Sigmoid colon (tissue), 7 donors: ENCODE measurements around the gene ACADS. TPM values are rescaled to one million over a fixed set of nuclear protein-coding genes. Genes with fewer than 3 reads are reported as not detected.

Experiments used
- DNase-seq: peaks from one replicate; pipeline ENCODE4 v3.0.0-alpha.2; 2019
- H3K27ac ChIP-seq, 4 donors: fragments of 200-600 bp; sonication (generic); one replicate each; pipeline ENCODE4 v1.5.1; 2016 to 2019; ENCODE audit warnings: mild to moderate bottlenecking in 1 of 4
- H3K27me3 ChIP-seq, 3 donors: fragments of 200-600 bp; sonication (generic); one replicate each; pipeline ENCODE4 v1.5.1; 2019; ENCODE audit warnings: mild to moderate bottlenecking in 1 of 3
- H3K36me3 ChIP-seq, 4 donors: fragments of 200-600 bp; sonication (generic); one replicate each; pipeline ENCODE4 v1.5.1; 2016 to 2019
- H3K4me1 ChIP-seq, 4 donors: fragments of 200-600 bp; sonication (generic); one replicate each; pipeline ENCODE4 v1.5.1; 2017 to 2019
- H3K4me3 ChIP-seq, 4 donors: fragments of 200-600 bp; sonication (generic); one replicate each; pipeline ENCODE4 v1.5.1; 2017 to 2019; ENCODE audit warnings: mild to moderate bottlenecking in 2 of 4, moderate library complexity in 1 of 4
- H3K9me3 ChIP-seq, 4 donors: fragments of 200-600 bp in 3 of 4; sonication (generic) in 3 of 4; one replicate each; pipeline versions ENCODE4 v1.5.1 to v1.6.1; 2013 to 2019
- EP300 ChIP-seq, 4 donors: sonication (generic); formaldehyde crosslinking; IDR thresholded peaks; one replicate each; pipeline ENCODE4 v1.6.1; 2017; ENCODE audit warnings: antibody characterized with exemption in 4 of 4
- POLR2A ChIP-seq, 2 donors: fragments of 450-650 bp; IDR thresholded peaks; one replicate each; pipeline ENCODE4 v1.6.1; 2016; ENCODE audit warnings: antibody characterized with exemption in 2 of 2, mild to moderate bottlenecking in 2 of 2, moderate library complexity in 2 of 2
- POLR2AphosphoS5 ChIP-seq, 4 donors: sonication (generic); formaldehyde crosslinking; IDR thresholded peaks; one replicate each; pipeline ENCODE4 v1.6.1; 2017; ENCODE audit warnings: antibody characterized with exemption in 4 of 4
- WGBS, 2 donors: extraction: QIAGEN DNeasy Blood & Tissue Kit; methylation state at CpG; one replicate each; pipeline ENCODE4 v1.1.7; 2013; 5-methylcytosine and 5-hydroxymethylcytosine counted together
- intact Hi-C: fragments of 100-400 bp; cut with DNase I; formaldehyde crosslinking; loops from one replicate; pipeline ENCODE4 v1.15.1; 2023
- polyA plus RNA-seq, 3 donors: library from polyadenylated mRNA; stranded (reverse); fragments of 200-250 nt; gene quantifications; one replicate each; pipeline ENCODE4 v1.2.3, GENCODE V29; 2013
- total RNA-seq, 4 donors: library from RNA; depleted of rRNA; stranded (reverse); fragments of >200 nt; gene quantifications; one replicate each; pipeline ENCODE4 v1.1.0, GENCODE V29; 2016
- TF ChIP-seq, protein P1 (sequence below), 4 experiments: fragments of 450-650 bp in 3 of 4; fragments of 200-600 bp in 1 of 4; IDR thresholded peaks; one replicate each; pipeline ENCODE4 v1.5.1; 2016 to 2019; ENCODE audit warnings: antibody characterized with exemption in 4 of 4, mild to moderate bottlenecking in 3 of 4, moderate library complexity in 2 of 4
- donor health status: healthy with polysubstance abuse.
- donor health status: Bipolar disorder and iron deficiency.
- donor health status: healthy.

The ACADS gene
- total and polyA plus RNA-seq, 7 donors: 36.8 to 325 (median 40.3) TPM

DNA sequence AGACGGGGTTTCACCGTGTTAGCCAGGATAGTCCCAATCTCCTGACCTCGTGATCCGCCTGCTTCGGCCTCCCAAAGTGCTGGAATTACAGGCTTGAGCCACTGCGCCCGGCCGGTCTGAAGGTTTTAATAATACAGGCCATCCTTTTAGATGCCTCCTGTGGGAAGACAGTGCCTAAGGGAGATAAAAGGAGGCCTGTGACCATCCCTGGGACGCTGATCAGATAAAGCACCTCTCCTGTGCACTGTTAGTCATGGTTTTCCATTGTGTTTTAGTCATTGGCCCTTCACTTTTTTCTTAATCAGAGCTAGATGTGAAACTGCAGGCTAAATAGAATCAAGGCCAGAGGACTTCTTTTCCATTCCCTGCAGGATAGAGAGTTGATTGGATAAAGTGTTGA lies 7.6 kb upstream of the ACADS start:
- Histone ChIP-seq H3K27me3 (no peaks in the 10 kb centered on the region), H3K36me3 (peaks cover 39 to 98% (median 67%) of the 10 kb centered on the region in 4 donors), H3K4me1 (peaks cover 0 to 18% (median 7%) of the 10 kb centered on the region in 4 donors), H3K9me3 (no peaks in the 10 kb centered on the region), H3K27ac (no peak overlapping the region), H3K4me3 (no peak overlapping the region)
- DNase-seq: no peak
- intact Hi-C loops: loop anchor here (10.0 kb wide), 2 partner anchors 257 to 283 kb away; partner anchors contain the start of genes COX6A1 and HNF1A
- TF ChIP-seq POLR2AphosphoS5 (IDR thresholded peaks at IDR 0.05) (no peak), EP300 (IDR thresholded peaks at IDR 0.05) (no peak), POLR2A (IDR thresholded peaks at IDR 0.05) (no peak)
- TF ChIP-seq, protein P1, sequence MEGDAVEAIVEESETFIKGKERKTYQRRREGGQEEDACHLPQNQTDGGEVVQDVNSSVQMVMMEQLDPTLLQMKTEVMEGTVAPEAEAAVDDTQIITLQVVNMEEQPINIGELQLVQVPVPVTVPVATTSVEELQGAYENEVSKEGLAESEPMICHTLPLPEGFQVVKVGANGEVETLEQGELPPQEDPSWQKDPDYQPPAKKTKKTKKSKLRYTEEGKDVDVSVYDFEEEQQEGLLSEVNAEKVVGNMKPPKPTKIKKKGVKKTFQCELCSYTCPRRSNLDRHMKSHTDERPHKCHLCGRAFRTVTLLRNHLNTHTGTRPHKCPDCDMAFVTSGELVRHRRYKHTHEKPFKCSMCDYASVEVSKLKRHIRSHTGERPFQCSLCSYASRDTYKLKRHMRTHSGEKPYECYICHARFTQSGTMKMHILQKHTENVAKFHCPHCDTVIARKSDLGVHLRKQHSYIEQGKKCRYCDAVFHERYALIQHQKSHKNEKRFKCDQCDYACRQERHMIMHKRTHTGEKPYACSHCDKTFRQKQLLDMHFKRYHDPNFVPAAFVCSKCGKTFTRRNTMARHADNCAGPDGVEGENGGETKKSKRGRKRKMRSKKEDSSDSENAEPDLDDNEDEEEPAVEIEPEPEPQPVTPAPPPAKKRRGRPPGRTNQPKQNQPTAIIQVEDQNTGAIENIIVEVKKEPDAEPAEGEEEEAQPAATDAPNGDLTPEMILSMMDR (IDR thresholded peaks at IDR 0.05): no peak
- WGBS, 2 donors: 78 to 93% methylated on average over 9 of the region's 9 CpGs

DNA sequence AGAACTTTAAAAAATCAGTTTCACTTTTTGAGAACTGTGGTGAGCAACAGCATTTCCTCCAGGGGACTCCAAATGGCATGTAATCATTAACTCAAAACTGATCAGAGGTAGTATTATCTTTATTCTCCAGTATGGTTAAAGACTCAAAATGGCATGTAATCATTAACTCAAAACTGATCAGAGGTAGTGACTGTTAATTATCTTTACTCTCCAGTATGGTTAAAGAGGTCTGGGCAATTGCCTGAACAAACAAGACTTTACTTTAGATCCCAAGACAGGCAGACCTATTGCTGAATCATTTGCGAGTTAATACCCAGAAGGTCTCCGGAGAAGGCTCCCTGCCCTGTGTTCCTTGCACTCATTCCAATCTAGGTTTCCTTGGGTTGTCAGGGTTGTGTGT lies 6.6 kb upstream of the ACADS start:
- peaks cover 0 to 18% (median 5%) of the 10 kb centered on the region in 4 donors for H3K4me1 ChIP-seq
- H3K27me3 ChIP-seq: no peaks in the 10 kb centered on the region
- peaks cover 39 to 99% (median 66%) of the 10 kb centered on the region in 4 donors for H3K36me3 ChIP-seq
- no peak overlapping the region for H3K4me3 ChIP-seq
- intact Hi-C loops: loop anchor here (10.0 kb wide), 2 partner anchors 256 to 284 kb away; partner anchors contain the start of genes COX6A1 and HNF1A
- 17 to 73% methylated on average over 2 of the region's 2 CpGs for WGBS, 2 donors
- no peak for DNase-seq
- no peaks in the 10 kb centered on the region for H3K9me3 ChIP-seq
- peak overlapping the region in 1 of 4 donors; percentile 80 for H3K27ac ChIP-seq
- TF ChIP-seq, protein P1 (IDR thresholded peaks at IDR 0.05): no peak
- TF ChIP-seq POLR2AphosphoS5 (IDR thresholded peaks at IDR 0.05) (no peak), POLR2A (IDR thresholded peaks at IDR 0.05) (no peak), EP300 (IDR thresholded peaks at IDR 0.05) (no peak)

DNA sequence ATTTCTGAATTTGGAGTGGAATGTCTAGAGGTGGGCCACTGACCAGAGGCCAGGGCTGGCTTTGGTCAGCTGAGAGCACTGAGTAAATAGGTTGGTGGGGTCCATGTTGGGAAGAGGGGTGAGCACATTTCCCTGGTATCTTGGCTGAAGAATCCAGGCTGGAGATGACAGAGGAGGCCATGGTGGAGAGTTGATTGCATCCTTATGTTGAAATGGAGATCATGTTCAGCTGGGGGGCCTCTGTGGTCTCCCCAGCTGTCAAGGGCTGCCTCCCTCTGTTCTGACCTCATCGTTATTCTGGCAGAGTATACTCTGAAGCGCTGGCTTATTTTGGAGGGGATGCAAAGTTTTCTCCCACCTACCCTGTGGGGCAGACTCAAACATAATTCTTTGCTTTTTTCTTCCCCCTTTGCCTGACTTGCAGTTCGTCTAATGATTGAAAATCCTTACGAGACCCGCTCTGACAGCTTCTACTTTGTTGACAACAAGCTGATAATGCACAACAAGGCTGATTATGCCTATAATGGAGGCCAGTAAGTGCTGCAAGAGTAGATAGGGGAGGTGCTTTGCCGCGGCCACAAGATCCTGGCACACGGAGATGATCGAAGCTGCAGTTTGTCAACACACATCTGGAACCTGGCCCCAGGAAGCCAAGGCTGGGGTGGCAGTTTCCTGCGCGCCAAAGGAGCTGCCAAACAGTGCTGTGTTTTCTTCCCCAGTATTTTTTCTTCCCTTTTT lies 6.0 kb upstream of the ACADS start:
- Histone ChIP-seq H3K4me3 (no peak overlapping the region), H3K36me3 (peaks cover 39 to 93% (median 64%) of the 10 kb centered on the region in 4 donors), H3K27ac (peak overlapping the region in 3 of 4 donors; percentile 42 to 80 (median 65)), H3K27me3 (no peaks in the 10 kb centered on the region), H3K4me1 (peaks cover 0 to 20% (median 6%) of the 10 kb centered on the region in 4 donors), H3K9me3 (no peaks in the 10 kb centered on the region)
- WGBS, 2 donors: 22 to 59% methylated on average over 11 of the region's 11 CpGs
- TF ChIP-seq EP300 (IDR thresholded peaks at IDR 0.05) (no peak), POLR2A (IDR thresholded peaks at IDR 0.05) (no peak), POLR2AphosphoS5 (IDR thresholded peaks at IDR 0.05) (no peak)
- TF ChIP-seq, protein P1 (IDR thresholded peaks at IDR 0.05): no peak
- intact Hi-C loops: loop anchor here (10.0 kb wide), 3 partner anchors 255 to 415 kb away; partner anchors contain the start of genes COX6A1, HNF1A and P2RX7
- no peak for DNase-seq

DNA sequence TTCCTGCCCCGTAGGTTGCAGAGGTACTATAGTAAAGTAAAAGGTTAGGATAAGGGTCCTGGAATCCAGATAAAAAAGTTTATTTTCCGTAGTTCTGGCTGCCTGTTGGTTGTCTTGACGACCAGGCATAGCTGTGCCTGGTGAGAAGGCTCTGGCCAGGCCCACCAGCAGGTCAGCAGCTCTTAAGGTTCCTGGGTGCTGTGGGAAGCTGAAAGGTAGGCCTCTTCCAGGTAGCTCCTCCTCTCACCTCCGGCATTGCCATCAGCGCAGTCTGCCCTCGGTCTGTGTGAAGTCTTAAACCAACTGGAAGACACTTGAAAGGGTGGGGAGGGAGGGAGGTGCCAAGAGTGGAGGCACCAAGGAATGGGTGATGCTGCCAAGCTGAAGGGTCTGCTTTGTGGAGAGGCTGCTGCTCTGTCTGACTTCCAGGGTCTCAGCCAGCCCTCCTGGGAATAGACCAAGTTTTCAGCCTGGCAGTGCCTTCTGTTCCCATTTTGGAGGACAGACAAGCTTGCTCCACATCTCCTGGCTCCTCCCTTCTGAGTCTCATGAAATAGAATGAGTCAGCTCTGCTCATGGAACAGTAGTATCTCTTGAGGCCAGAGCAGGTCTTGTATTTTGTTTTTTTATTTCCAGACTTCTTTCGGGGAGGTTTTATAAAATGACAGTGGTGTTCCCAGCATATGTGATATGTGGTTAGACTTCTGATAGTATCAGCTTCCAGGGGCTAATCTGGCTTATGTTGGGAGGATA lies 5.2 kb upstream of the ACADS start:
- Histone ChIP-seq H3K9me3 (no peaks in the 10 kb centered on the region), H3K27ac (peak overlapping the region; percentile 30 to 80 (median 54)), H3K27me3 (no peaks in the 10 kb centered on the region), H3K4me3 (no peak overlapping the region), H3K36me3 (peaks cover 33 to 86% (median 61%) of the 10 kb centered on the region in 4 donors), H3K4me1 (peaks cover 0 to 27% (median 13%) of the 10 kb centered on the region in 4 donors)
- DNase-seq: peak; percentile 73
- WGBS, 2 donors: 29 to 67% methylated on average over 7 of the region's 7 CpGs
- TF ChIP-seq EP300 (IDR thresholded peaks at IDR 0.05) (no peak), POLR2AphosphoS5 (IDR thresholded peaks at IDR 0.05) (peak in 1 of 4 donors; percentile 56)
- intact Hi-C loops: loop anchor here (10.0 kb wide), 1 partner anchor 414 kb away; the partner anchor contains the start of gene P2RX7
